GM18507 (cell line): ENCODE results near the gene MICAL2.

Experiments
- DNase-seq: peaks from one replicate; pipeline ENCODE4 v3.0.0; 2011; ENCODE audit warnings: low read depth; ENCODE audit not compliant: insufficient read length; ENCODE audit errors: extremely low spot score
- FAIRE-seq: peaks from 2 replicates; lab custom pipeline; 2011; peaks lifted over from hg19 to GRCh38; lab: Jason Lieb, UNC

MICAL2 gene

DNA sequence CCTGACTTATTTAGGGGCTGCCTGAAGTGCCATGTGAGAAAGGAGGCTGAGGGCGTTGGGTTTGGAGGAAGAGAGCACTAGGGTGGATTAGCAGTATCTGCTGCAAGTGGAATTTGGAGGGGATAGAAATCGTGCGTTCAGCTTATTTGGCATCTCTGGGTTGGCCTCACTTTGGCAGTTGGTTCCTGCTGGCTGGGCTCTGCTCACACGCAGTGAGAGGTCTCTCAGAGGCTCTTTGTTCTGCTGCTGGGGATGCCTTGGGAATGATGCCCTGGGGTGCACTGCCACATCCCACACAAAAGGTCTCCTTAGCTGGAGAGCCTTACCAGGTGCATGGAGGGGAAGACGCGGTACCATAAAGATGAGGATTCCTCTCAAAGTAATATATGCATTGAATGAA lies 17.7 kb upstream of the MICAL2 start:
- FAIRE-seq, result no peak
- DNase-seq, result no peak

DNA sequence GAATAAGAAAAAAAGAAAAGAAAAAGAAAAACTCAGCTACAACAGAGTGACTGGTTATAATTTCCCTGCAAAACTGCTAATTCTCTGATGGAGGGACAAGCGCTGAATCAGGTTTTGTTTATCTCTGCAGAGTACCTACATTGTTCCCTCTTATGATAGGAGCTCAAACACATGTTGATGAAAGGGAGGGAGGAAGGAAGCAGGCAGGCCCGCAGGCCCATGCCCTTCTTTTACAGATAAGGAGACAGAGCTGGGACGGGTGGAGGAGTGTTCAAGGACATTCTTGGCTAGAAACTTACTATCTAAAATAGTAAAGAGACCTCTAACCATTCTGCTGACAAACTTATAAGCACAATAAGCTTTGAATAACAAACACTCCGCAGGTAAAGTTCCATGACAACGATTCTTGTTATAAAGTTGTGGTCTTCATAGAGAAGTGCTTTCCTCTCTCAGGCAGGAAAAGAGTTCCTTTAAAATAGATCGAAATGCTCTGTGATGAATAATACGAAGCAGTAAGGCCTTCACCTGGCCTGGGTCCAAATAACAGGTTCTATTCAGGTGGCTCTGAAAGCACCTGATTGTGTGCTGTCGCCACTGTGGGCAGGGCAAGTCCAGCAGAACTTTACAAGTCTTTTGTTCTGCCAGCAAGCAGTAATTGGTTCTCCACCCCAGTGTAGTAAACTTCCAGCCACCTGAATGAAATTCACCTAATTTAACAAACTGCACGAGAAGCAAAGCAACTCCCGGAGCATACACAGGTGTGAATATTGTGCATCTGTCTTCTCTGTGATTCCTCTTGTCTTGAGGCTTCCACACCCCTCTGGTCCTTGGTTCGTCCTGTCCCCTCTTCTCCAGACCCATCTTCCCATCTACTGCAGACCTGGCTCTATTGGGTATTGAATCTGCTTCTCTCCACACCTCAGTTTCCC lies 15.3 kb upstream of the MICAL2 start:
- FAIRE-seq, result no peak
- no peak for DNase-seq

DNA sequence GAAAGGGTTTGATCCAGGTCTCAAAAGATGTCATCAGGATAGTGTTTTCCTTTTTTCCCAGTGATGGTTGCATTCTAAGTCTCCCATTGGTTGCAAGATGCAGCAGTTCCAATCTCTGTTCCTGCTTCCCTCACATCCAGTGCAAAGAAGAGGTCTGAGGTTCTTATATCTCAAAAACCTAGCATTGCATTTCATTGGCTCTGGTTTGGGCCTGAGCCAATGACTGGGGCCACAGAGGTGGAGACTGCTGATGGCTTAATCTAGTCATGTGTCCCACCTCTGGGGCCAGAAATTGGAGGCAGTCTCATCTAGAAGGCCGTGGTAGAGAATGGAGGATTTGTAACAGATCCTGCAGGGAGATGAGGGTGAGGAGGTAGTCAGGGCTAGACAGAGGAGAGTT lies 13.2 kb upstream of the MICAL2 start:
- FAIRE-seq (no peak), DNase-seq (no peak)

DNA sequence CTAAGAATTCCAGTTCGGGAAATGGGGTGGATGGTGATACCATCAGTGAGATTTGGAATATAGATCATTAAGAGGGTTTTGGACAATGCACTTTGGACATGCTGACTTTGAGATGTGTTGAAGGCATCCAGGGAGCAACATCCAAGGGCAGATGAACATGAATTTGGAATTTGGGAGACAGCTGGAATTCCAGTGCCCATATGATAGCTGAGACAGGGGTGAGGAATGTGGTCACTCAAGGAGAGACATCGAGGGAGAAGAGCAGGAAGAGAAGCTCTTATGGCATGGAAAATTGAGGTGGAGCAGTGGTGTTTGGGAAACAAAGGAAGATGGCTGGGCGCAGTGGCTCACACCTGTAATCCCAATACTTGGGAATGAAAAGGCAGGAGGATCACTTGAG lies 11.8 kb upstream of the MICAL2 start:
- DNase-seq (no peak), FAIRE-seq (no peak)

DNA sequence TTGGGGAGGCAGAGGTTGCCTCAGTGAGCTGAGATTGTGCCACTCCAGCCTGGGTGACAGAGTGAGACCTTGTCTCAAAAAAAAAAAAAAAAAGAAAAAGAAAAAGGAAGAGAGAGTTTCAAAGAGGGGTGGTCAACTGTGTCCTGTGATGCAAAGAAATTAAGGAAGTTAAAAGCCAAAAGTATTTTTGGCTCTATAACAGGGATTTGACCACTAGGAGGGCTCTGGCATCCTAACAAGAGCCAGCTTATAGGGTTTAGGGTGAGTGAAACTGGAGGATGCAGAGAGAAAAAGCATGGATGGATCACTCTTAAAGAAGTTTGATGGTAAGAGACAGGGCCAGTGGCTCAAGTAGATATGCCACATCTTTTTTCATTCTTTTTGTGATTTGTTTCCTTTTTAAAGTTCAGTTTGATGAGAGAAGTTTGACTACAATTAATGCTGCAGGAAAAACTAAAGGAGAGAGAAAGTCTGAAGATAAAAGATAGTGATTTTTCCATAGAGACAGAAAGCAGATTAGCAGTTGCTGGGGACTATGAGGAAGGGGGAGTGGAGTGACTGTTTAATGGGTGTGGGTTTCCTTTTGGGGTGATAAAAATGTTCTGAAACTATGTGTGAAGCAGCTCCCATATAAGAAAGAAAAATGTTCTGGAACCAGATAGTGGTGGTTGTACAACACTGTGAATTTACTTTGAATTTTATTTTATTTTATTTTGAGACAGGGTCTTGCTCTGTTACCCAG lies 11.1 kb upstream of the MICAL2 start:
- no peak for FAIRE-seq

DNA sequence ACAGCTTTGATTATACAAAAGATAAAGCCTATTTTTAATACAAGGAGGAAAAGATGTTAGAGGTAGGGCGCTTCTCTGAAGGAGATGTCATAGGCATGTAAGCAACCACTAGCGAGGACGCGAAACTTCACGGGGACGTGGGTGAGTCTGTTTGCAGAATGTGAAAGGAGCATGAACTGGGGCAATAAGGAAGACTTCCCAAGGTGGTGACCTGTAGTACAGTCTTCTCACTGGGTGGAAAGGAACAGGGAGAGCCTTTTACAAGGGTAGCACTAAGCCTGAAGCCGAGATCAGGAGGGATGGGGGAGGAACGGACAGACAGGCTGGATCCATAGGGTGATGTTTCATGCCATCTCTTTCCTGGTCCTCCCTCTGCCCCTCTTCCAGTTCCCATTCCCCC lies 10.0 kb upstream of the MICAL2 start:
- DNase-seq, result no peak
- no peak for FAIRE-seq

More for the DNA sequence above, 11.1 kb upstream of the MICAL2 start:
- DNase-seq, result no peak

DNA sequence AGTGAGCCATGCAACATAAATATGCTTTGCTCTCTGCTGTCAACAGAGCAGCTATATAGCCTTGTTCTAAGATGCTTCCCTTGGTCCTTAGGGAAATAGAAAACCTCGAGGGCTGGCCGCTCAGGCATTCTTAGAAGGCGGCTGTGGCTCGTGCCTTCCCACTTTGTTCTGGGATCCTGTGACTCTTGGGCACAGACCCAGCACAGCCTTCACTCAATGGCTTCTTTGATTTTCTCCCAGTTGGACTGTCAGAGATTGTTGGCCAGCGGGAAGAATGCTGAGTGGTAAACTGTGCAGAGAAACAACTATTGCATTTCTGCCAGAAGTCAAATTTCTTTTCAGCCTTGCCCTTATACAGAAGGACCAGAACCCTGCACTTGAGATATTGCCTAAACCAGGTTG lies 9.5 kb upstream of the MICAL2 start:
- FAIRE-seq (no peak), DNase-seq (no peak)

DNA sequence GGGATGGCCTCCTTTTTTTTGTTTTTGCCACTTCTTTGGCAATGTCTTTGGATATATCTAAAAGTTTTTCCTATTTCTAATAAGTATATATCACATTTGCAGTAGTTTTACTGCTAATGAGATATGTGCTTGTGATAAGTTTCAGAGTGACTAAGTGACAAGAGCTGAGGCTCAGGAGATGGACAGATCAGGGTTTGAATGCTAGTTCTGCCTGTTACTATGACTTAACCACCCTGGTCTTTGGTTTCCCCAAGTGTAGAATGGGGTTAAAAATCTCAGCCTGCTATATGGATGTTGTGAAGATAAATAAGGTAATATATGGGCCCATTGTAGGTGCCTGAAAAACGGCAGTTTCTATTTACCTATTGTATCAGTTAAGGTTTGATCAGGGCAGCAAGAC lies 9.1 kb upstream of the MICAL2 start:
- DNase-seq (no peak), FAIRE-seq (no peak)

DNA sequence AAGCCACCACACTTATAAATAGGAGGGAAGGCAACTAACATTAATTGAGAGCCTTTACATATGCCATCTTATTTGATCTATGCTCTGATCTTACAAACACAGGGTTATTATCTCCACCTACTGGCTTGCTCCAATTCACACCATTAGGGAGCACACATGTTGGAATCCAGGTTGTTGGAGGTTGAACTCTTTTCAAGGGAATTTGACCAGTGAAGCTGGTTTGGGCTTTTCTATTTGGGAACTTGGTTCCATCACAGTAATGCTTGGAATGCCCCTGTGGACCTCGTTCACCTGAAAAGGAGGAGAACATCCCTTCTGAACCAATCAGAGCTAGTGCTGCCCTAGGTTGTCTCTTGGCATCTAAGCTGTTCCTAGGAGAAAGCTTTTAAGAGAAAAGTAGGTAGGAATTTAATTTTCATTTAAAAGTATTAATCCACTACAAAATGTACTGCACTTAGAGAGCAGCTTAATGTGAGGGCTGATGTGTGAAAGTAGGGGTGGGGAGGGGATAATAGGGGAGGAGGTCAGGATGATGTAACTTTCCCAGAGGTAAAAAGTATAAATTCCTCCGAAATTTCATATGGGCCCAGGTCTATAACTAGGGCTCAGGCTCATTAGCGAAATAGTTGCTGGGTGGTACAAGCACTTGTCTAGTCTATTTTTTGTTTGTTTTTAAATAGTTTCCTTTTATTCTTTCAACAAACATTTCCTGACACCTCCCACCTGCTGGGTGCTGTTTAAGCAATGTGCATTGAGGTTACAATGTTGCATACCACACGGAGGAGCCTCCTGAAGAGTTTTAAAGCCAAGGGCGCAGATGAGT lies 7.6 kb upstream of the MICAL2 start:
- DNase-seq, result no peak
- FAIRE-seq, result no peak

DNA sequence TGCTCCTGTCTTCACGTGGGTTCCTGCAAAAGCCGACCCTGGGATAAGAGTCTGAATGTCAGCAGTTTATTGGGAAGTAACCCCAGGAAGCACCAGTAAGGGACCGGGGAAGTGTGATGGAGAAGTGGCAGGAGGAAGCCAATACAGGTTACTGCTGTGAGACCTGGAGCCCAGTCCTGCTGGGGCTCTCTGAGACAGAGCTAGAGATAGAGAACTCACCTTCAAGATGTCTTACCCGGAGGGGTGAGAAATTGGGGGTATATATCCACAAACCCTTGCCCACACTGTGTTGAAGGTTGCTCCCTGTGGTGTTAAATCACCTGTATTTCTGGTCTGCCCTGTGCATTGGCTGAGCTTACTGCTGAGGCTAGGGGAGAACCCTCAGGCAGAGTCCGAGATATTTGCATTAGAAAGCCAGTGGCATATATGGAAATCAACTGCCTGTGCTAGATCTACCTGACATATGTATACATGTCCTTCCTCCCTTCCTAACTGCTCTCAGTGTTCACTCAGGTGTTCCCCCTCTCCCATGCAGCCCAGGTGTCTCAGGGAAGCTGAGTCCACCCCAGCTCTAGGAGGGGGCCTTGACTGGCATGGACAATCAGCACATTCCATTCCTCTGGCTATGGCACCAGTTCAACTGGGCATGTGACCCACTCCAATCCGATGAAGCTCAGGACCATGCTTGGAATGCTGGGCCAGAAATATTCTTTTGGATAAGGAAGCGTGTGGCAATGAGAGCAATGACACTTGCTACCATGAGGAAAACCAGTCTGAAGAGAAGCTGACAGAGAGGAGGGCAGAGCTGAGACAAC lies 6.8 kb upstream of the MICAL2 start:
- FAIRE-seq, result no peak
- DNase-seq, result no peak

DNA sequence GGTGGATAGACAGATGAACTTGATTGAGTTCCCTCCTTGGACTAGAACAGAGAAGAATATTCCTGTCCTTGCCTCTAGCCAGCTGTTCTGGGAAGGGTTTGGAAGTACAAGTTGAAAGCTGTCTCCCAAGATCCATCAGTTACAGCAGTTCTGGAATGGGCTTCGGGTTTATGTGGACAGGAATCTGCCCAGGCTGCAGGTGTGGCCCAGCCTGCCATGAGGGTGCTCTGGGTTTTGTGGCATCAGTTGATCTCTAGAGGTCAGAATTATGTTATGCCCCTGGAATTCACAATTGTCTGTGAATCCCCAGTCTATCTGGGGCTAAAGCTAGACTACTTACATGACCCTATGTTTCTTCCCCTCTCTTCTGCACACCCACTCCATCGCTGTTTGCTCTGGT lies 4.9 kb upstream of the MICAL2 start:
- no peak for FAIRE-seq
- DNase-seq, result no peak

DNA sequence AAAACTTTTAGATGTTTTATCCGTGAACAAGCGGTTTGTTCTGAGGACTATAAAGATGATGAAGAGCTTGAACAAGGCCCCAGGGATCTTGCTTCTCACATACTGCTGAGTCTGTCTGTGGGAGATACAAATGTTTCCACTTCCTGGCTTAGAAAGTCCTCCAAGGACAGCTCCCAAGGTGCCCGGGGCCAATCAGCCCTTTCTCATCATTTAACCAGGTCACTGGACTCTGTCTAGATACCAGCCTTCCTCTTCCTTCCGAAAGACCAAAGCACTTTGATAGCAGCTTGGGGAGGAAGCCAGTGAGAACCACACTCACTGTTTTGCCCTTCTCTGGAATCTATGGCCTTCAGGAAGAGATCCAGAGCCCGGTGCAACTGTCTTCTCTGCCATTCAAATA lies 4.3 kb upstream of the MICAL2 start:
- FAIRE-seq, result no peak
- DNase-seq, result no peak

DNA sequence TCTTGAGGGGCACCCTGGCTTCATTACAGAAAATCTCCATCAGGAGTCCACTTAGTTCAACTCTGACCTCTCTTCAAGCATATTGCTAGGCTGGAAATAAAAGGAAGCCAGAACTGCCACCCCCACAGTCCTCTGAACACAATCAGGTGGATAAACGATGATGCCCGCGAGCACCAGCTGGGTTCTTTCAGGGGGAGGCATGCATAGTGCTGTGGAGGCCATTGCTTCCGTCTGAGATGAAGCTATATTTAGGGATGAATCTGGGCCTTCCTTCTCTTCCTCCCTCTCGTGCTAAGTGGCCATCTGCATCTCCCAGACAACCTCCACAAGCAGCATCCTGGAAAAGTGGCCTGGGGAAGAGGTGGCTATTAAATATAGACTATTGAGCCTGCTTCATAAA lies 3.9 kb upstream of the MICAL2 start:
- DNase-seq, result no peak
- FAIRE-seq, result no peak

DNA sequence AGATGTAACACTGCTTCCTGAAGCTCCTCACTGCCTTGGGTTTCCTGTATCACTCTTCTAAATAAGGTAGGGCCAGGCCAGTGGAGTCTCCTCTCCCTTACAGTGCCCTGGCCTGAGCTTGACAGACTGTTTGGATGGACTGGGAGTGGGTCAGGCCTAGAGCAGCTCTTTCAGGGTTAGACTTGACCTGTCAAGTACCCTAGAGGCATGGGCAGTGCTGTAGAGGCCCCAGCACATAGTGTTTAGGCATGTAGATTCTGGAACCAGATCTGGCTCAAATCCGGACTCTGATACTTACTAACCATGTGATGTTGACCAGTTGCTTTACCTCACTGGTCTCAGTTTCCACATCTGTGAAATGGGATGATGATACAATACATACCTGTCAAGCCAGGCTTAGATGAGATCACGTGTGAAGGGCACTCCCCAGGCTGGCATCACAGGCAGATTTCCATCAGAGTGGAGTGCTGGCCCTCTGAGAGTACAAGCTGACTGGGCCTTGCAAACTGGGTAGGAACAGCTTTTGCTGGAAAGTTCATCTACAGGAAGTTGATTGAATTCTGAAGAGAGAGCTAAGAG lies 1.4 kb upstream of the MICAL2 start:
- no peak for DNase-seq
- FAIRE-seq, result no peak

DNA sequence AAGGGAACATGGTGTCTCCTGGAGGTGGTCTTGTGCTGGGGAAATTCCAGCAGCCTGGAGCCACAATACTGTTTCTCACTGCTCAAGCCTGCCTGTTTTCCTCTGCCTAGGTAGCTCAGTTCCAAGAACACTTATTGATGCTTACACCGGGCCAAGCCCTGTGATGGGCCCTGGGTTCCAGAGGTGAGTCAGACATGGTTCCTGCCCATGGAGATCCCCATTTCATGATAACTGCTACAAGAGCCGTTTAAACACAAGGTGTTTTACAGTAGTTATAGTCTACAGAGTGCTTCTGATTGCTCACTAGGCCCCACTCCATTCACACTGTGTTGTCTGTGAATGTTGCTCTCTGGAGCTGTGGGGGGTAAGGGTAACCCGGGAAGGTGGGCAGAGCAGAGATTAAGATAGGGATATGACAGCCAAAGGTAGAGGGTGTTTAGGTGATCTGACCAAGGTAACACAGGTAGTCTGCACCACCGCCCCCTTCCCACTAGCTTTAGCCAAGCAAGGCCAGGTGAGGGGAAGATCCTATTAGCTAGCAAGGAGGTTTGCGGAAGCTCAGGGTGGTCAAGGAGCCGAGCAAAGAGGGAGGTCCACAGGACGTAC lies 696 bp upstream of the MICAL2 start:
- DNase-seq, result no peak
- FAIRE-seq, result no peak

DNA sequence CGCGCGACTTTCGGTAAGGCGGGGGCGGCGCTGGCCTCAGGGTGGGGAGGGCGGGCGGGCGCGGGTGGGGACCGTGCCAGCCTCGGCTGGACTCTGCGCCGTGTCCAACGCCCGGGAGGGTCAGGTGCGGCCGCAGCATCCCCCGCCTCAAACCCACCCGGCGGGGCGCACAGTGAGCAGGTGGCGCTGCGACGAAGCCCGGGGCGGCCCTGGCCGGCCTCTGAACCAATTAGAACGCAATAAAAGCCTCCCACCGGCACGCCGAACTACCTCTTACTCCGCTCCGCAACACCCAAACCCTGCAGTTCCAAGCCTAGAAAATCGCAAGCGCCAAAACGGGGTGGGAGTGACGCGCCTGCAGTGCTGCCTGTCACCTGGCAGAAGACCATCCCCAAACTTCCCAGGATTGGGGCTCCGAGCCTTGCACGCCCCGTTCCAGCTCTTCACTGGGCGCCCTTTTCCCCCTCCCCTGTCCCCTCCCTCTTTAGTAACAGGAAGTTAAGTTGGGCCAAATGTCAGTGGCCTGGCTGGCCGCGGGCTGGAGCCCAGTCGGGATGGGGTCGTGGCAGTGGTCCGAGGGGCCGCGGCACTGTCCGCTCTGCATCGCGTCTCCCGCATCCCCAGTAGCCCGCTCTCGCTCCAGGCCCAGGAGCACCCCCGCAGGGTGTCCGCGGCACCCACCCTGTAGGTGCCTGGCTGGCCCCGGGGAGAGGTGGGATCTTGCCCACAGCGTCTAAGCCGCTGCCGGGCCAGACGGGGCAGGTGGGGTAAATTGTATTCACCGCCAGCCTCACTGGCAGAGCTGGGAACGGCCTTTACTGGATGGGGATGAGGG lies 541 bp downstream of the MICAL2 start:
- no peak for FAIRE-seq
- DNase-seq, result no peak

DNA sequence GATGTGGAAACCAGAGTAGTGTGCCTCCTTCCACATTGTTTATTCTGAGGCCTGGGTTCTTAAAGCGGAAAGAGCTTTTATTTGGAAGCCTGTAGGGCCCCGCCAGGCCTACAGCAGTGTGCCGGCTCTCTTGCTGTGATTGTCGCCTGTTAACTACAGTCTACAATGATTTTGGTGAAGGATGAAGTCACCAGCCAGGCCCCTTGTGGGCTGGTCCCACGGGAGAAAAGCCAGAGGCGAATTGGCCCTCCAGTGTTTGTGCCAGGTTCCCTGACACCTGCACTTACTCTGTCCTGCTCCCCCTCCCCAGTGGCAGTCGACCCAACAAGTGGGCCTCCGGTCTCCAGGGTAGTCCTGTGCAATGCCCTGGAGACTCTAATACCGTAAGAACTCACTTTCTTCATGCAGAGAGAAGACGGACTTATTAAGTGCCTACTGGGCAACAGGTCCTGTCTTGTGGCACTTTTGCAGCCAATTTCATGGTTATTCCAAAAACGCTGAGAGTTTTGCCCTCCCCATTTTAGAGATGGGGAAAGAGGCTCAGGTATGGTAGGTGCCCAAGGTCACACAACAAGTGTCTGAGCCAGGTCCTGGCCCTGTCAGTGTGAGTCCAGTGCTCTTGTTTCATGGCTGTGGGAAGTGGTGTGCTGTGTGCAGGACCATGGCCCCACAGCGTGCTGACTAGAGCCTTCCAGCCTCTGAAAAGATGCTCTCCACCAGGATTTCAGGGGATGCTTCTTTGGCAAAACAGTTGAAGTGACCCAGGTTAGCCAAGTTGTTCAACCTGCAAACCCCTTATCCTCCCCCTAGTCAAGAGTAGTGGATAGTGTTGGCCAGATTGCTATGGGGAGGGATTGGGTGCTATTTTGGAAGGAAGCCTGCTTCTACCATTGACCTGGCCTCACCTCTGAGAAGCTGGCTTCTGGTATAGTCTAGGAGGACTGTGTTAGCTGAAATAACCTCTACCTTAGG lies 1.4 kb downstream of the MICAL2 start:
- FAIRE-seq (no peak), DNase-seq (no peak)
